ENCODE data around the gene HDAC8. TPM values are rescaled to one million over a fixed set of nuclear protein-coding genes. Genes with fewer than 3 reads are reported as not detected.
"Not testable (repeated sequence)": the region's sequence is repeated elsewhere in the genome, so short reads cannot be mapped to it uniquely, and the experiment has no call there.

HDAC8 gene
- total RNA-seq, 6 experiments from 2014 or later = 14.4 to 20.7 (median 17.8) TPM

DNA sequence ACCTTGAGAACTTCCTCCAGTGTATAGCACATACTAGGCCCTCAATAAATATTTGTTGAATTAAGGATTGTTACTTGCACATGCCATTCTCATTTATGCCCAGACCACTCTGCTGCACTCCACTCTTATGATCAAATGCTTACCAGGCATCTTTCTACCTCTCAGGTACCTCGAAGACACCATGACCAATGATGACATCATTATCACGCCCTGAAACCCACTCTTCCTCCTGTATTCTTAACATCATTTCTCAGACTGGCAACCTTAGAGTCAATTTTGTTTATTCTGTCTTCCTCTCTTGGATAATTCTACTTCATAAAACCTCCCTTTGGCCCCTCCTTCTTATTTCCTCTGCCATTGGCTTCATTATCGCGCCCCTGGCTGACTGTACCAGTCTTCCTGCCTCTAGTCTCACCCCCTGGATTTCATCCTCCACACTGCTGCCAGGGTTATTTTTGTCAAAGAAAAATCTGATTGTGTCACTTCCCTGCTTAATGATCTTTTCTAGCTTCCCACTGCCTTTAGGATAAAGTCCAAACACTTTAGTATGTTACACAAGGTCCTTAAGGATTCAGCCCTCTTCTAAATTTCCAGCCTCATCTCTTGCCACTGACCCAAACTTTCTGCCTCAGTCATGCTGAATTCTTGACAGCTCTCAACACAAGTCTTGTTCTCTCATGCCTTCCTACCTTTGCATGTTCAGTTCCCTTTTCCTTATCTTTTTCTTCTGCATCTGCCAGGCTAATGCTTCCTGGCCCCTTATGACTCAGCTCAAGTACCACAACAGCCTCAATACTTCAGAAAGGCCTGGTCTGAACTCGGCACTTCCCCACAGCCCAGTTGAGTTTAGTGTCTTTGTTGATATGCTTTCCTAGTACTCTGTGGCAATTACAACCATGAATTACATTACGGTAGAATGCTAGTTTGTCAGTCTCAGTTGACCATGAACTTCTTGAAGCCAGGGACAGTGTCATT lies 45.8 kb downstream of the HDAC8 start:
- H3K4me1 Mint-ChIP-seq (ENCODE audit: low read depth) = peaks cover 9% of the 10 kb centered on the region
- H3K27me3 Mint-ChIP-seq (ENCODE audit: insufficient read depth) = no peaks in the 10 kb centered on the region
- no peak overlapping the region for H3K4me3 Mint-ChIP-seq
- no peaks in the 10 kb centered on the region for H3K9me3 Mint-ChIP-seq
- H3K36me3 Mint-ChIP-seq (ENCODE audit: low read depth) = no peaks in the 10 kb centered on the region
- TF ChIP-seq, protein P1, sequence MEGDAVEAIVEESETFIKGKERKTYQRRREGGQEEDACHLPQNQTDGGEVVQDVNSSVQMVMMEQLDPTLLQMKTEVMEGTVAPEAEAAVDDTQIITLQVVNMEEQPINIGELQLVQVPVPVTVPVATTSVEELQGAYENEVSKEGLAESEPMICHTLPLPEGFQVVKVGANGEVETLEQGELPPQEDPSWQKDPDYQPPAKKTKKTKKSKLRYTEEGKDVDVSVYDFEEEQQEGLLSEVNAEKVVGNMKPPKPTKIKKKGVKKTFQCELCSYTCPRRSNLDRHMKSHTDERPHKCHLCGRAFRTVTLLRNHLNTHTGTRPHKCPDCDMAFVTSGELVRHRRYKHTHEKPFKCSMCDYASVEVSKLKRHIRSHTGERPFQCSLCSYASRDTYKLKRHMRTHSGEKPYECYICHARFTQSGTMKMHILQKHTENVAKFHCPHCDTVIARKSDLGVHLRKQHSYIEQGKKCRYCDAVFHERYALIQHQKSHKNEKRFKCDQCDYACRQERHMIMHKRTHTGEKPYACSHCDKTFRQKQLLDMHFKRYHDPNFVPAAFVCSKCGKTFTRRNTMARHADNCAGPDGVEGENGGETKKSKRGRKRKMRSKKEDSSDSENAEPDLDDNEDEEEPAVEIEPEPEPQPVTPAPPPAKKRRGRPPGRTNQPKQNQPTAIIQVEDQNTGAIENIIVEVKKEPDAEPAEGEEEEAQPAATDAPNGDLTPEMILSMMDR (IDR thresholded peaks at IDR 0.05) = no peak
- no peak for DNase-seq
- H3K27ac Mint-ChIP-seq = no peak overlapping the region

GRCh38 chrX:72498782-72499181 lies 73.9 kb downstream of the HDAC8 start:
- Mint-ChIP-seq H3K27ac (no peak overlapping the region), H3K36me3 (ENCODE audit: low read depth) (0 out of 2 replicates have a peak, but pooled peaks cover 6% of the 10 kb centered on the region), H3K4me3 (no peak overlapping the region), H3K4me1 (ENCODE audit: low read depth) (no peaks in the 10 kb centered on the region), H3K9me3 (peaks cover 7% of the 10 kb centered on the region; the same call in 1 of the 2 replicates), H3K27me3 (ENCODE audit: insufficient read depth) (no peaks in the 10 kb centered on the region; the same call in 1 of the 2 replicates)
- DNase-seq = no peak
- TF ChIP-seq, protein P1 (IDR thresholded peaks at IDR 0.05) = no peak

- H3K36me3 Mint-ChIP-seq (ENCODE audit: low read depth) = no peaks in the 10 kb centered on the region
- no peak for DNase-seq
- no peaks in the 10 kb centered on the region for H3K9me3 Mint-ChIP-seq
- H3K27ac Mint-ChIP-seq = no peak overlapping the region
- H3K4me3 Mint-ChIP-seq = no peak overlapping the region
- no peaks in the 10 kb centered on the region; the same call in 1 of the 2 replicates for H3K27me3 Mint-ChIP-seq (ENCODE audit: insufficient read depth)
- TF ChIP-seq, protein P1 (IDR thresholded peaks at IDR 0.05) = no peak
- no peaks in the 10 kb centered on the region for H3K4me1 Mint-ChIP-seq (ENCODE audit: low read depth)
Measured at GRCh38 chrX:72495046-72495445, 77.6 kb downstream of the HDAC8 start.

- Mint-ChIP-seq H3K4me1 (ENCODE audit: low read depth) (no peaks in the 10 kb centered on the region), H3K9me3 (no peaks in the 10 kb centered on the region), H3K4me3 (no peak overlapping the region), H3K27ac (no peak overlapping the region), H3K36me3 (ENCODE audit: low read depth) (no peaks in the 10 kb centered on the region), H3K27me3 (ENCODE audit: insufficient read depth) (no peaks in the 10 kb centered on the region)
- TF ChIP-seq, protein P1 (IDR thresholded peaks at IDR 0.05) = no peak
- DNase-seq = no peak
Measured at GRCh38 chrX:72492499-72492898, 80.1 kb downstream of the HDAC8 start.

- DNase-seq; H3K27ac Mint-ChIP-seq; H3K27me3 Mint-ChIP-seq (ENCODE audit: insufficient read depth); H3K9me3 Mint-ChIP-seq; H3K4me3 Mint-ChIP-seq; H3K4me1 Mint-ChIP-seq (ENCODE audit: low read depth); H3K36me3 Mint-ChIP-seq (ENCODE audit: low read depth): not testable (repeated sequence)
Measured at GRCh38 chrX:72490221-72490620, 82.4 kb downstream of the HDAC8 start.

DNA sequence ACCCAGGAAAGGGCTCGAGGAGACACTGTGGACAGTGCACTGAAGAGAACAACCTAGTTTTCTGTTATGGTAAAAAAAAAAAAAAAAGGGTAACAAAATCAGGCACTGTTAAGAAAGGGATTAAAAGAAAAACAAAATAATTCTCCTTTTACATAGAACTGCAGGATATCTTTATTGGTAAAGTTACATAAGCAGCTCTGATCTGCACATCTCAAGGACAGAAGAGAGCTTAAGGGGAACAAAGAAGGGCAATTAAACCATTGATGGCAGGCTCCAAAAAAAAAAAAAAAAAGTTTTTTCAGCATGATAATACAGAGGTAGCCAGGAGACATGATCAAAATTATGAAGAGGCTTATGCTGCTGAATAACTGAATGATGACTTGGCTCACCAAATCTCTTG lies 85.0 kb downstream of the HDAC8 start:
- Mint-ChIP-seq H3K27ac (no peak overlapping the region), H3K4me3 (no peak overlapping the region), H3K36me3 (ENCODE audit: low read depth) (peaks cover 4% of the 10 kb centered on the region; the same call in 1 of the 2 replicates), H3K9me3 (no peaks in the 10 kb centered on the region), H3K4me1 (ENCODE audit: low read depth) (no peaks in the 10 kb centered on the region), H3K27me3 (ENCODE audit: insufficient read depth) (no peaks in the 10 kb centered on the region)
- no peak for DNase-seq
- TF ChIP-seq, protein P1 (IDR thresholded peaks at IDR 0.05) = no peak
